ENCODE results near the gene G6PC1. TPM values are rescaled to one million over a fixed set of nuclear protein-coding genes. Genes with fewer than 3 reads are reported as not detected.
"Not testable (repeated sequence)": the region's sequence is repeated elsewhere in the genome, so short reads cannot be mapped to it uniquely, and the experiment has no call there.

Gene G6PC1
- total RNA-seq = not detected

DNA sequence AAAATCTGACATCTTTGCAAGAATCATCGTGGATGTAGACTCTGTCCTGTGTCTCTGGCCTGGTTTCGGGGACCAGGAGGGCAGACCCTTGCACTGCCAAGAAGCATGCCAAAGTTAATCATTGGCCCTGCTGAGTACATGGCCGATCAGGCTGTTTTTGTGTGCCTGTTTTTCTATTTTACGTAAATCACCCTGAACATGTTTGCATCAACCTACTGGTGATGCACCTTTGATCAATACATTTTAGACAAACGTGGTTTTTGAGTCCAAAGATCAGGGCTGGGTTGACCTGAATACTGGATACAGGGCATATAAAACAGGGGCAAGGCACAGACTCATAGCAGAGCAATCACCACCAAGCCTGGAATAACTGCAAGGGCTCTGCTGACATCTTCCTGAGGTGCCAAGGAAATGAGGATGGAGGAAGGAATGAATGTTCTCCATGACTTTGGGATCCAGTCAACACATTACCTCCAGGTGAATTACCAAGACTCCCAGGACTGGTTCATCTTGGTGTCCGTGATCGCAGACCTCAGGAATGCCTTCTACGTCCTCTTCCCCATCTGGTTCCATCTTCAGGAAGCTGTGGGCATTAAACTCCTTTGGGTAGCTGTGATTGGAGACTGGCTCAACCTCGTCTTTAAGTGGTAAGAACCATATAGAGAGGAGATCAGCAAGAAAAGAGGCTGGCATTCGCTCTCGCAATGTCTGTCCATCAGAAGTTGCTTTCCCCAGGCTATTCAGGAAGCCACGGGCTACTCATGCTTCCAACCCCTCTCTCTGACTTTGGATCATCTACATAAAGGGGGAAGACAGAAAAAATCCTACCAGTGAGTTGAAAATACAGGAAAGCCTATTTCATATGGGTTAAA, at the start of gene G6PC1:
G6PC1 (plus strand) TSS at position 340 of the 872 bp plus-strand sequence; CDS start at position 418, 78 bp downstream.
- ATAC-seq = no peak

- no peak for ATAC-seq
Measured at GRCh38 chr17:42850954-42851353, 49.6 kb upstream of the G6PC1 start, which contains the start of gene AOC3. AOC3 (plus strand) TSS chr17:42851199; CDS start chr17:42851344, 145 bp downstream.

DNA sequence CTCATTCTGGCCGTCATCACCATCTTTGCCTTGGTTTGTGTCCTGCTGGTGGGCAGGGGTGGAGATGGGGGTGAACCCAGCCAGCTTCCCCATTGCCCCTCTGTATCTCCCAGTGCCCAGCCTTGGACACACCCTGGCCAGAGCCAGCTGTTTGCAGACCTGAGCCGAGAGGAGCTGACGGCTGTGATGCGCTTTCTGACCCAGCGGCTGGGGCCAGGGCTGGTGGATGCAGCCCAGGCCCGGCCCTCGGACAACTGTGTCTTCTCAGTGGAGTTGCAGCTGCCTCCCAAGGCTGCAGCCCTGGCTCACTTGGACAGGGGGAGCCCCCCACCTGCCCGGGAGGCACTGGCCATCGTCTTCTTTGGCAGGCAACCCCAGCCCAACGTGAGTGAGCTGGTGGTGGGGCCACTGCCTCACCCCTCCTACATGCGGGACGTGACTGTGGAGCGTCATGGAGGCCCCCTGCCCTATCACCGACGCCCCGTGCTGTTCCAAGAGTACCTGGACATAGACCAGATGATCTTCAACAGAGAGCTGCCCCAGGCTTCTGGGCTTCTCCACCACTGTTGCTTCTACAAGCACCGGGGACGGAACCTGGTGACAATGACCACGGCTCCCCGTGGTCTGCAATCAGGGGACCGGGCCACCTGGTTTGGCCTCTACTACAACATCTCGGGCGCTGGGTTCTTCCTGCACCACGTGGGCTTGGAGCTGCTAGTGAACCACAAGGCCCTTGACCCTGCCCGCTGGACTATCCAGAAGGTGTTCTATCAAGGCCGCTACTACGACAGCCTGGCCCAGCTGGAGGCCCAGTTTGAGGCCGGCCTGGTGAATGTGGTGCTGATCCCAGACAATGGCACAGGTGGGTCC, 49.0 kb upstream of the G6PC1 start:
- not testable (repeated sequence) for ATAC-seq

GRCh38 chr17:42852351-42852750, 48.2 kb upstream of the G6PC1 start:
- ATAC-seq = no peak

DNA sequence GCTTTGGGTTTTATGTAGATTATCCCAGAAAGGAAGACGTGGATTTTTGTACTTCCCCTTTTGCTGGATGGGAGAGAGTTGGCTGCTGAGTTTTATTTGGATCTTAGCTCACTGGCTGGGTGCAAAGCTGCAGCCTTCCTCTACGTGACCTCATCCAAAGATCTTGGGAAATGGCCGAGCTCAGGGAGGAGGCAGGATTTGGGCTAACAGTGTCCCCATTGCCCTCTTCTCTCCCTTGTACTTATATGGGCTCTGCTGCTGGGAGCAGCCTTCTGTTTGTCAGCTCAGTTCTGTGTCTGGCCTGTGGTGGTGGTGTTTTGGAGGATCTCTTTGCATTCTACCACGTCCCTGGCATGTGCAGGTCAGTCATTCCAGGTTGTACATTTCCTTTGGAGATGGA, 47.6 kb upstream of the G6PC1 start:
- no peak for ATAC-seq

GRCh38 chr17:42853597-42853967, 47.0 kb upstream of the G6PC1 start:
- ATAC-seq = no peak

DNA sequence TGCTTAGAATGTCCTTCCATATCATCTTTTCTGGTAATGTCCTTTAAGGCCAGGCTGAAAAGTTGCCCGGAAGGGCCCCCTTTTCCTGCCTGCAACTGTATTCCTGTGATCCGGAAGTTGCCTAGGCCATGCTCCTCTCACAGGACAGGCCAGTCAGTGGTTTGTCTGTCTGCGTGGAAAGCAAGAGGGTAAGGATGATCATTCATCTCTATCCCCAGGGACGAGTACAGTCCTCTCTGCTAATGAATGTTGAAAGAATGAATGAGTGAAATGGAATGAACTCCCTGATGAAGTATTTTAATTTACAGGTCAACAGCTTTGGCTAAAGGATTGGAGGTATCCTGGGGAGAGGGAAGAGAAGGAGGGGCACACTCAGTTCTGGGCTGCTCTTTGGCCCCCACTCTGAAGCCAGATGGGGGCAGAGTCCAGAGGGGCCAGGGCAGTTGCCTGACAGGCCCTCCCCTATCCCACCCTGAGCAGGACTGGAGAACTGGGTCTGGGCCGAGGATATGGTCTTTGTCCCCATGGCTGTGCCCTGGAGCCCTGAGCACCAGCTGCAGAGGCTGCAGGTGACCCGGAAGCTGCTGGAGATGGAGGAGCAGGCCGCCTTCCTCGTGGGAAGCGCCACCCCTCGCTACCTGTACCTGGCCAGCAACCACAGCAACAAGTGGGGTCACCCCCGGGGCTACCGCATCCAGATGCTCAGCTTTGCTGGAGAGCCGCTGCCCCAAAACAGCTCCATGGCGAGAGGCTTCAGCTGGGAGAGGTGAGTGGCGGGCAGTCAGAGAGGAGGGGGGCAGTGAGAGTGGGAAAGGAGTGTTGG, 46.4 kb upstream of the G6PC1 start:
- no peak for ATAC-seq

DNA sequence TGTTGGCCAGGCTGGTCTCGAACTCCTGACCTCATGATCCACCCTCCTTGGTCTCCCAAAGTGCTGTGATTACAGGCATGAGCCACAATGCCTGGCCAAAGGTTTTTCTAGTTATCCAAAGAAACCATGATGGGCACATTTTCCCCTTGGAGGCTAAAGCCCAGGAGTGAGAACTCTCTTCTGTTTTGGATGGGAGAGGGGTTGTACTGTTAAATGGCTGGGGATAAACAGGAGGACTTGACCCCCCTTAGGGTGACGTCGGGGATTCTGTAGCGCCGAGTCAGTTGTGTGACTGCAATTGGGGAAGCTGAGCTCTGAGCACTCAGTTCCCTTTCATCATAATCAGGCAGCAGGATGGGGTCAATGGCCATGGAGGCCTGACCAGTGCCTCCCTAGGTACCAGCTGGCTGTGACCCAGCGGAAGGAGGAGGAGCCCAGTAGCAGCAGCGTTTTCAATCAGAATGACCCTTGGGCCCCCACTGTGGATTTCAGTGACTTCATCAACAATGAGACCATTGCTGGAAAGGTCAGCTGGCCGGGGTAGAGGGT, 45.5 kb upstream of the G6PC1 start:
- no peak for ATAC-seq

DNA sequence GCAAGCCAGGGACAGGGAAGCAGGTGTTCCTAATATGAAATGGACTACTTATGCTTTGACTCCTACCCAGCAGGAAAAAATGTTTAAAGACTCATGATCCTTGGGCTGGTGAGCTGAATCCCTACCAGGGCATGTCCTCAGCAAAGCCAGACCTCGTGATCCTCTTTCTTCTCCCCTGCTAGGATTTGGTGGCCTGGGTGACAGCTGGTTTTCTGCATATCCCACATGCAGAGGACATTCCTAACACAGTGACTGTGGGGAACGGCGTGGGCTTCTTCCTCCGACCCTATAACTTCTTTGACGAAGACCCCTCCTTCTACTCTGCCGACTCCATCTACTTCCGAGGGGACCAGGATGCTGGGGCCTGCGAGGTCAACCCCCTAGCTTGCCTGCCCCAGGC, 44.5 kb upstream of the G6PC1 start:
- not testable (repeated sequence) for ATAC-seq

DNA sequence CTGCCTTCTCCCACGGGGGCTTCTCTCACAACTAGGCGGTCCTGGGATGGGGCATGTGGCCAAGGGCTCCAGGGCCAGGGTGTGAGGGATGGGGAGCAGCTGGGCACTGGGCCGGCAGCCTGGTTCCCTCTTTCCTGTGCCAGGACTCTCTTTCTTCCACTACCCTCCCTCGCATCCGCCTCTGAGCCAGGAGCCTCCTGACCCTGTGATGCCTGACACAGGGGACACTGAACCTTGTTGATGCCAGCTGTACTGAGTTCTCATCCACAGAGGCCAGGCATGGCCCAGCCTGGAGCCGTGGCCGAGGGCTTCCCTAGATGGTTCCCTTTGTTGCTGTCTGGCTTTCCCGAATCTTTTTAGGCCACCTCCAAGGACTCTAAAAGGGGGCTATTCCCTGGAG, 44.1 kb upstream of the G6PC1 start:
- ATAC-seq = not testable (repeated sequence)

DNA sequence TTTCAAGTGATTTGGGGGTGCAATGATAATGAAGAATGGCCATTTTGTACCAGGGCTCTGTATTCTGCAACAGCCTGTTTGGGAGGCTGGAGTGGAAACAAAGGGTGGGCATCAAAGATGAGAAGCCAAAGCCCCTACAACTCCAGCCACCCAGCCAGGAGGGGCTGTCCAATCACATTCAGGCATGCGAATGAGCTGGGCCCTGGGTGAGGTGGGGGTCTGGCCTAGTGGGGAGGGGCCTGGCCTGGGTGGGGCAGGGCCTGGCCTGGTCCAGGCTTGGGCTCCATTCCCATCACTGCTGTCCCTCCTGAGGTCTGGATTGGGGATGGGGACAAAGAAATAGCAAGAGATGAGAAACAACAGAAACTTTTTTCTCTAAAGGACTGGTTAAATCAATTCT, 43.2 kb upstream of the G6PC1 start:
- ATAC-seq = no peak

- ATAC-seq = no peak
Measured at GRCh38 chr17:42865638-42866094, 34.9 kb upstream of the G6PC1 start.

DNA sequence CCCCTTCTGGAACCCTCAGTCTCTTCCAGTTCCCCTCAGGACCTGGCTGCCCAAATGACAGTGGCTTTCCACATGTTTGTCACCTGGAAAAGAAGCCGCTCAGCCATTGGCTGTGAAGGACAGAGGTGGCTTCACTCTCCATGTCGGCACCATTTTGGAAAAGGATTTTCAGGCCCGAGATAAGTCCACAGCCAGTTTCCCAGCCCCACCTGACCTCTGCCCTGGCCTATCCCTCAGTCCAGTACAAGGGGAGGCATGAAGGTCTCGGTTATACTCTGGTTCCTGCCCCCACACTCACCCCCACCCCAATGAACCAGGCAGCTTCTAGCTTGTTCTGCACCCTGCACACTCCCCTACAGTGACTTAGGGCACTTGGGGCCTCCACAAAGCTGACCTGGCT, 34.4 kb upstream of the G6PC1 start:
- ATAC-seq = no peak

DNA sequence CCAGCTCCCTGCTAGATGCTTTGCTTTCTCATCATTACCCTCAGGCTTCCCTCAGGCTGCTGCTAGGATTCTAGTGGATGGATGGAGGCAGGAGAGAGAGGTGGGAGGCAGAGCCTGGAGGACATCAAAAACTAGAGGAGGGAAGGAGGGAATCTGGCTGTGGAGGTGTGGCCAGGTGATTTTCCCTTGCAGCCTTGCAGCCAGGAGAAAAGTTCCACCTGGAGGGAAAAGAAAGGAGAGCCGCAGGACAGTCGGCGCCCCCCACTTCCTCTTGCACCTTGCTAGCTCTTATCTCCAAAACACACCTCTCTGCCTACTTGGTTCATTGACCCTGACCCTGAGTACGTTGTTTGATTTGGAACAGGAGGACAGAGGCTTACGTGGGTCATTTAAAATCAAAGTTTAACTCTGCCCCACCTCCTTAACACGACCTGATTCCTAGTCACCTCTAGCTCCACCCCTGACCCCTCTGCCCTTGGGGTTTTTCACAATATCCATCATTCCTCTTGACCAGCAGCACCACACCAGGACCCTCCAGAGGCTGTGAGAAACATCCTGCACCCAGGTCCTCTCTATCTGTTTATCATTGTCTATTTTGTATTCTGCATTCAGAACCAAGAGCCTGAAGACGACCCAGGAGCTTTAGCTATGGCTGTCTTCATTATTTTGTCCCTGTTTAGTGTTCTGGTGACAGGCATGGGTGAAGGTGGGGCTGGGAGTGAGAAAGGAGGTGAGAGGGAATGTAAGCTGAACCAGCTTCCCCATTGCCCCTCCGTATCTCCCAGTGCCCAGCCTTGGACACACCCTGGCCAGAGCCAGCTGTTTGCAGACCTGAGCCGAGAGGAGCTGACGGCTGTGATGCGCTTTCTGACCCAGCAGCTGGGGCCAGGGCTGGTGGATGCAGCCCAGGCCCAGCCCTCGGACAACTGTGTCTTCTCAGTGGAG, 33.7 kb upstream of the G6PC1 start:
- no peak for ATAC-seq

DNA sequence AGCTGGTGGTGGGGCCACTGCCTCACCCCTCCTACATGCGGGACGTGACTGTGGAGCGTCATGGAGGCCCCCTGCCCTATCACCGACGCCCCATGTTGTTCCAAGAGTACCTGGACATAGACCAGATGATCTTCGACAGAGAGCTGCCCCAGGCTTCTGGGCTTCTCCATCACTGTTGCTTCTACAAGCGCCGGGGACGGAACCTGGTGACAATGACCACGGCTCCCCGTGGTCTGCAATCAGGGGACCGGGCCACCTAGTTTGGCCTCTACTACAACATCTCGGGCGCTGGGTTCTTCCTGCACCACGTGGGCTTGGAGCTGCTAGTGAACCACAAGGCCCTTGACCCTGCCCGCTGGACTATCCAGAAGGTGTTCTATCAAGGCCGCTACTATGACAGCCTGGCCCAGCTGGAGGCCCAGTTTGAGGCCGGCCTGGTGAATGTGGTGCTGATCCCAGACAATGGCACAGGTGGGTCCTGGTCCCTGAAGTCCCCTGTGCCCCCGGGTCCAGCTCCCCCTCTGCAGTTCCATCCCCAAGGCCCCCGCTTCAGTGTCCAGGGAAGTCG, 32.8 kb upstream of the G6PC1 start:
- not testable (repeated sequence) for ATAC-seq

DNA sequence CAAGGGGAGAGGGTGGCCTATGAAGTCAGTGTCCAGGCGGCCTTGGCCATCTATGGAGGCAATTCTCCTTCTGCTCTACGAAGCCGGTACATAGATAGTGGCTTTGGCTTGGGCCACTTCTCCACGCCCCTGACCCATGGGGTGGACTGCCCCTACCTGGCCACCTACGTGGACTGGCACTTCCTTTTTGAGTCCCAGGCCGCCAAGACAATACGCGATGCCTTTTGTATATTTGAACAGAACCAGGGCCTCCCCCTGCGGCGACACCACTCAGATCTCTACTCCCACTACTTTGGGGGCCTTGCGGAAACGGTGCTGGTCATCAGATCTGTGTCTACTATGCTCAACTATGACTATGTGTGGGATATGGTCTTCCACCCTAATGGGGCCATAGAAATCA, 32.3 kb upstream of the G6PC1 start:
- no peak for ATAC-seq

GRCh38 chr17:42871647-42872046, 29.0 kb upstream of the G6PC1 start:
- ATAC-seq = no peak

DNA sequence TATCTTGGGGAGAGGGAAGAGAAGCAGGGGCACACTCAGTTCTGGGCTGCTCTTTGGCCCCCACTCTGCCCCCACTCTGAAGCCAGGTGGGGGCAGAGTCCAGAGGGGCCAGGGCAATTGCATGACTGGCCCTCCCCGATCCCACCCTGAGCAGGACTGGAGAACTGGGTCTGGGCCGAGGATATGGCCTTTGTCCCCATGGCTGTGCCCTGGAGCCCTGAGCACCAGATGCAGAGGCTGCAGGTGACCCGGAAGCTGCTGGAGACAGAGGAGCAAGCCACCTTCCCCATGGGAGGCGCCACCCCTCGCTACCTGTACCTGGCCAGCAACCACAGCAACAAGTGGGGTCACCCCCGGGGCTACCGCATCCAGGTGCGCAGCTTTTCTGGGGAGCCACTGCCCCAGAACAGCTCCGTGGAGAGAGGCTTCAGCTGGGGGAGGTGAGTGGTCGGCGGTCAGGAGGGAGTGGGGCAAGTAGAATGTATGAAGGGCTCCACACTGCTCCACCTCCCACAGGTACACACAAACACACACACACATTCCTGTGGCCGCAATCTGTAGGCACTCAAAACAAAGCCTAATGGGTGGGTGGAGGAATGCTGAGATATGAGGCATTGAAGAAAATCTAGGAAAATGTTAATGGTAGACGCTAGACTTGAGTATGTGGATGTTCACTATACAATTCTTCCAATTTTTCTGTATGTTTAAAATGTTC, 28.2 kb upstream of the G6PC1 start:
- ATAC-seq = no peak

GRCh38 chr17:42873315-42873714, 27.3 kb upstream of the G6PC1 start:
- no peak for ATAC-seq

Data from esophagus mucosa (tissue), 1 donor.